Body of pancreas (tissue), 4 donors: ENCODE measurements around the gene CYP4F12. TPM values are rescaled to one million over a fixed set of nuclear protein-coding genes. Genes with fewer than 3 reads are reported as not detected.

Experiments
- ATAC-seq: fragments of 150-250 bp; one replicate; pipeline ENCODE4 v1.9.1; 2016
- DNase-seq, 4 donors: peaks; one replicate each; pipeline ENCODE4 v3.0.0-alpha.2; 2019
- H3K27ac ChIP-seq, 4 donors: fragments of 200-600 bp; sonication (generic); 1 replicate in 3 of 4; 2 replicates in 1 of 4; pipeline versions ENCODE4 v1.5.1 to v1.6.1; 2016 to 2019; ENCODE audit warnings: mild to moderate bottlenecking in 1 of 4, mixed read lengths in 1 of 4, moderate library complexity in 1 of 4
- H3K27me3 ChIP-seq, 2 donors: fragments of 200-600 bp; sonication (generic); one replicate each; pipeline ENCODE4 v1.6.0; 2016; ENCODE audit warnings: mild to moderate bottlenecking in 1 of 2
- H3K36me3 ChIP-seq, 2 donors: fragments of 200-600 bp; sonication (generic); replicated peaks in 1 of 2; 2 replicates each; pipeline ENCODE4 v1.5.1; 2016; ENCODE audit warnings: low read depth in 2 of 2; ENCODE audit not compliant: insufficient read depth in 1 of 2
- H3K4me1 ChIP-seq: fragments of 200-600 bp; sonication (generic); one replicate; pipeline ENCODE4 v1.6.0; 2016
- H3K4me3 ChIP-seq, 2 donors: fragments of 200-600 bp; sonication (generic); 1 replicate in 1 of 2; 2 replicates in 1 of 2; pipeline ENCODE4 v1.5.1; 2016 to 2019
- H3K9me3 ChIP-seq, 3 donors: fragments of 200-600 bp; sonication (generic); 1 replicate in 2 of 3; 2 replicates in 1 of 3; pipeline ENCODE4 v1.5.1; 2016
- POLR2A ChIP-seq, 3 donors: fragments of 450-650 bp; IDR thresholded peaks; one replicate each; pipeline ENCODE4 v1.6.1; 2016; ENCODE audit warnings: antibody characterized with exemption in 3 of 3, mild to moderate bottlenecking in 2 of 3
- WGBS, 2 donors: methylation state at CpG; one replicate each; pipeline ENCODE4 v1.1.5; 2017; 5-methylcytosine and 5-hydroxymethylcytosine counted together
- intact Hi-C: fragments of 100-400 bp; cut with DNase I; formaldehyde crosslinking; loops from one replicate; pipeline ENCODE4 v1.15.1; 2023
- total RNA-seq, 2 donors: library from RNA; depleted of rRNA; stranded (reverse); fragments of >200 nt; gene quantifications; one replicate each; pipeline ENCODE4 v1.1.0, GENCODE V29; 2016
- TF ChIP-seq, protein P1 (sequence below), 7 experiments: fragments of 450-650 bp in 4 of 7; fragments of 200-600 bp in 3 of 7; sonication (generic) in 3 of 7; IDR thresholded peaks; one replicate each; pipeline ENCODE4 v1.5.1; 2016 to 2019; ENCODE audit warnings: antibody characterized with exemption in 7 of 7

The CYP4F12 gene, protein sequence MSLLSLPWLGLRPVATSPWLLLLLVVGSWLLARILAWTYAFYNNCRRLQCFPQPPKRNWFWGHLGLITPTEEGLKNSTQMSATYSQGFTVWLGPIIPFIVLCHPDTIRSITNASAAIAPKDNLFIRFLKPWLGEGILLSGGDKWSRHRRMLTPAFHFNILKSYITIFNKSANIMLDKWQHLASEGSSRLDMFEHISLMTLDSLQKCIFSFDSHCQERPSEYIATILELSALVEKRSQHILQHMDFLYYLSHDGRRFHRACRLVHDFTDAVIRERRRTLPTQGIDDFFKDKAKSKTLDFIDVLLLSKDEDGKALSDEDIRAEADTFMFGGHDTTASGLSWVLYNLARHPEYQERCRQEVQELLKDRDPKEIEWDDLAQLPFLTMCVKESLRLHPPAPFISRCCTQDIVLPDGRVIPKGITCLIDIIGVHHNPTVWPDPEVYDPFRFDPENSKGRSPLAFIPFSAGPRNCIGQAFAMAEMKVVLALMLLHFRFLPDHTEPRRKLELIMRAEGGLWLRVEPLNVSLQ
- 10 to 100 TPM in 1 of 2 donors, not detected in 1; 15.8 TPM for total RNA-seq

DNA sequence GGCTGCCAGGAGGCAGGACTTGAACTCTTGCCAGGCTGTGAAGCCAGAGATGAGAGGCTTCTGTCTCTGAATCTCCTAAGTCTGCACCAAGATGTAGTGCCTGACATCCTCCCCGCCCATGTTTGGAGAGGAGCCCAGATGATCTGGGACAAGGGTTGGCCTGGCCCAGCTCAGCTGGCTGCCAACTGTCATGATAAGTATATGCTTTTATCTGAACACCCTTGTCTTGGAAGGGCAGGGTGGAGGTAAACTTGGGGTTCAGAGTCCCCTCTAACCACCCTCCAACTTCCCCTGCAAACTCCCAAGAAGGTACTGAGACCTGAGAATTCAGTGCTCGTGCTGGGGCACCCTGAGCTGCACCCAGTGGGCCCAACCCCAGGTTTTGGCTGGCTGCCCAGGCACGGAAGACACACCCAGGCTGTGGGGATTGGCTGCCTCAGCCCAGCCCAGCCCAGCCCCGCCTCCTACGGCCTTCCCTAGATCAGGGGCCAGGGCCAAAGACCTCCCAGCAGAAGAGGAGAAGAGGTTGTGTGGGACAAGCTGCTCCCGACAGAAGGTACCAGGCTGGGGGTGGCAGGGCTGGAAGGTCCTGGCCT, at the start of gene CYP4F12:
Gene CYP4F12 (plus strand): TSS at position 508 of the 596 bp plus-strand sequence. CDS start 443 bp downstream, outside the sequence.
- 37 to 42% methylated on average over 5 to 6 of the region's 6 CpGs for WGBS, 2 donors
- Histone ChIP-seq H3K9me3 (no peaks in the 10 kb centered on the region), H3K4me3 (no peak within 1 kb of the TSS), H3K27ac (peak within 1 kb of the TSS in 1 of 4 donors; percentile 17), H3K27me3 (no peaks in the 10 kb centered on the region), H3K36me3 (no peaks in the 10 kb centered on the region), H3K4me1 (peaks cover 5% of the 10 kb centered on the region)
- intact Hi-C loops, result no loop called here
- TF ChIP-seq, protein P1, sequence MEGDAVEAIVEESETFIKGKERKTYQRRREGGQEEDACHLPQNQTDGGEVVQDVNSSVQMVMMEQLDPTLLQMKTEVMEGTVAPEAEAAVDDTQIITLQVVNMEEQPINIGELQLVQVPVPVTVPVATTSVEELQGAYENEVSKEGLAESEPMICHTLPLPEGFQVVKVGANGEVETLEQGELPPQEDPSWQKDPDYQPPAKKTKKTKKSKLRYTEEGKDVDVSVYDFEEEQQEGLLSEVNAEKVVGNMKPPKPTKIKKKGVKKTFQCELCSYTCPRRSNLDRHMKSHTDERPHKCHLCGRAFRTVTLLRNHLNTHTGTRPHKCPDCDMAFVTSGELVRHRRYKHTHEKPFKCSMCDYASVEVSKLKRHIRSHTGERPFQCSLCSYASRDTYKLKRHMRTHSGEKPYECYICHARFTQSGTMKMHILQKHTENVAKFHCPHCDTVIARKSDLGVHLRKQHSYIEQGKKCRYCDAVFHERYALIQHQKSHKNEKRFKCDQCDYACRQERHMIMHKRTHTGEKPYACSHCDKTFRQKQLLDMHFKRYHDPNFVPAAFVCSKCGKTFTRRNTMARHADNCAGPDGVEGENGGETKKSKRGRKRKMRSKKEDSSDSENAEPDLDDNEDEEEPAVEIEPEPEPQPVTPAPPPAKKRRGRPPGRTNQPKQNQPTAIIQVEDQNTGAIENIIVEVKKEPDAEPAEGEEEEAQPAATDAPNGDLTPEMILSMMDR (IDR thresholded peaks at IDR 0.05), result no peak
- TF ChIP-seq POLR2A (IDR thresholded peaks at IDR 0.05), result no peak
- peak; percentile 71 for ATAC-seq
- DNase-seq, result peak; percentile 48 to 66 (median 62)

DNA sequence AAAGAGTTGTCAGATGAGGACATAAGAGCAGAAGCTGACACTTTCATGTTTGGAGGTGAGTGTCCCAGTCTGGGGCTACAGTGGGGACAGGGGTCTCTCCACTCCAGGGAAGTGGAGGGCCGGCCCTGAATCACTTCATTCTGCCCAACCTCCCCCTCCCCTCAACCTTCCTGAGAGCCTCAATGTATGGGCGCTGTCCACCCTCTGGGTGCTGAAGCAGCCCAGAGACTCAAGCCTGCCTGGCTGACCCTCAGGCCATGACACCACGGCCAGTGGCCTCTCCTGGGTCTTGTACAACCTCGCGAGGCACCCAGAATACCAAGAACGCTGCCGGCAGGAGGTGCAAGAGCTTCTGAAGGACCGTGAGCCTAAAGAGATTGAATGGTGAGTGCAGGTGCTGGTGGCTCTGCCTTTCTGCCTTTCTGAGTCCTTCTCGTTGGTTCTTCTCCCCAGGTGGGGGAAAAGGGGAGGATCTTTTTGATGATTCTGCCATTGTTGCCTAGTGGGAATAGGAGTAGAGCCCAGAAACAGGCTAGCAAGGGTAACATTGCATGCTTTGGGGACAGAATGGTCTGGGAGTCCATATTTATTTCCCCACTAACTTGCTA, 49.1 kb upstream of the CYP4F12 start:
- Histone ChIP-seq H3K27me3 (peaks cover 0 to 4% of the 10 kb centered on the region in 2 donors), H3K36me3 (no peaks in the 10 kb centered on the region)

DNA sequence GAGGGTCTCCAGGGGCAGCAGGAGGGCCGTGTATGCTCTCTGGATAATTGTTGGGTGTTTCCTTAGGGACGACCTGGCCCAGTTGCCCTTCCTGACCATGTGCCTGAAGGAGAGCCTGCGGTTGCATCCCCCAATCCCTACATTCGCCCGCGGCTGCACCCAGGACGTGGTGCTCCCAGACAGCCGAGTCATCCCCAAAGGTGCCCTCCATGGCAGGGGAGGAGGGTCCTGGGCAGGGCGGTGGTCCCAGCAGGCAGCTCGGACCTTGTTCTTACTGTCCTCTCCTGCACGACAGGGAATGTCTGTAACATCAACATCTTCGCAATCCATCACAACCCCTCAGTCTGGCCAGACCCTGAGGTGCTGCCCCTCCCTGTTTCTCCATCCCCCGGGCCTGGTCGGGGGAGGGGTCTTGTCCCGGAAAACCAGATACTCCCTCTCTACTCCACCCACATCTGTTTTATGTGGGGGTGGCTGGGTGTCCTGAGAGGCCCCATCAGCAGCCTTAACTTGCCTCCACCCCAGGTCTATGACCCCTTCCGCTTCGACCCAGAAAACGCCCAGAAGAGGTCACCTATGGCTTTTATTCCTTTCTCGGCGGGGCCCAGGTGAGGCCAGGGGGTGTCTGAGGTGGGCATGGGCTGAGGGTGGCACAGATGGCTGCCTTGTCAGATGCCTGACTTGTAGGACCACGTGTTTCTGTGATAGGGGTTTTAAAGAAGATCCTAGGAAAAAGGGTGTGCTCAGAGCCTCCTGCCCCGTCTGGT, 44.5 kb upstream of the CYP4F12 start:
- Histone ChIP-seq H3K4me1 (no peaks in the 10 kb centered on the region), H3K27ac (no peak overlapping the region), H3K4me3 (no peak overlapping the region), H3K9me3 (no peaks in the 10 kb centered on the region), H3K27me3 (peaks cover 0 to 5% of the 10 kb centered on the region in 2 donors), H3K36me3 (no peaks in the 10 kb centered on the region)
- intact Hi-C loops, result no loop called here
- WGBS, 2 donors, result 35 to 36% methylated on average over 14 to 22 of the region's 22 CpGs
- ATAC-seq, result no peak
- DNase-seq, result no peak
- no peak for TF ChIP-seq POLR2A (IDR thresholded peaks at IDR 0.05)
- TF ChIP-seq, protein P1 (IDR thresholded peaks at IDR 0.05), result no peak

More for the DNA sequence above, 49.1 kb upstream of the CYP4F12 start:
- DNase-seq (no peak), ATAC-seq (no peak)
- Histone ChIP-seq H3K9me3 (no peaks in the 10 kb centered on the region), H3K4me3 (no peak overlapping the region), H3K4me1 (no peaks in the 10 kb centered on the region), H3K27ac (no peak overlapping the region)
- TF ChIP-seq, protein P1 (IDR thresholded peaks at IDR 0.05), result no peak
- TF ChIP-seq POLR2A (IDR thresholded peaks at IDR 0.05), result no peak
- intact Hi-C loops, result no loop called here
- WGBS, 2 donors, result 7 to 11% methylated on average over 9 of the region's 9 CpGs

DNA sequence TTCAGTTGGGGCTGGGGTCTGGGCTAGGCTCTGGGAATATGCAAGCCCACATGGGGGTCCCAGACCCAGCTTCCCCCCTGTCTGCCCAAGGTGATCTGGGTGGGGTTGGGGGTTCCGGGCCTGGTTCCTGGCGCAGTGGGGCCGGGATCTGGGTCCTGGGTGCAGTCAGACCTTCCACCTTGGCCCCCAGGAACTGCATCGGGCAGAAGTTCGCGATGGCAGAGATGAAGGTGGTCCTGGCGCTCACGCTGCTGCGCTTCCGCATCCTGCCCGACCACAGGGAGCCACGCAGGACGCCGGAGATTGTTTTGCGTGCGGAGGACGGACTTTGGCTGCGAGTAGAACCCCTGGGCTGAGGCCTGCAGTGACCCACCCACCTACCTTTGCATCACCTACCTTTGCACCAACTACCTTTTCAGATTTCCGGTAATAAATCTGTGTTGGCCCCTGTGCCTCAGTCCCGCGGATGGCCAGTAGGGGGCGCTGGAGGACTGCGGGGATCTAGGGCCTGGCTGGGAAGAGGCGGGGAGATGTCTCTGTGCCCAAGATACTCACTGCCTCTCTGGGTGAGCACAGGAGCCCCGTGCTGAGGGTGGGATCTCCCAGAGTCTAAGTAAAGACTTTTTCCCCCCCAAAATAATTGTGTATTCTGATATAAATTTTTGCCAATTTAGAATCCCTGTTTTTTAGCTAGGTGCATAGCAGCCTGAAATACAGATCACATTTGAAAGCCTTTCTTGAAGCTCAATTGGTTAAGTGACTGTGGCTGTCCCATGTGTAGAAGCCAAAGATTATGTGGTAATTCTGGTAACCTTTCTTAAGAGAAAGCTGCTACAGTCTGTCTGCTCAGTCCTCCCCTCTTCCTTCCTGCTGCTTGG, 43.6 kb upstream of the CYP4F12 start:
- Histone ChIP-seq H3K4me1 (no peaks in the 10 kb centered on the region), H3K4me3 (no peak overlapping the region), H3K36me3 (no peaks in the 10 kb centered on the region), H3K9me3 (no peaks in the 10 kb centered on the region), H3K27me3 (peaks cover 0 to 5% of the 10 kb centered on the region in 2 donors), H3K27ac (no peak overlapping the region)
- DNase-seq, result peak; percentile 78 to 86 (median 80)
- WGBS, 2 donors, result 0 to 5% methylated on average over 7 to 25 of the region's 25 CpGs
- intact Hi-C loops, result no loop called here
- peak; percentile 78 for ATAC-seq
- TF ChIP-seq, protein P1 (IDR thresholded peaks at IDR 0.05), result peak; percentile 89 to 98 (median 96)
- TF ChIP-seq POLR2A (IDR thresholded peaks at IDR 0.05), result no peak
